Urothelium cell line (cell line): Measurements from ENCODE around the gene SLC28A1.

ENCODE experiments used
- DNase-seq: peaks from one replicate; pipeline ENCODE4 v3.0.0; 2011; ENCODE audit warnings: low spot score, mixed read lengths
- FAIRE-seq: peaks from 2 replicates; lab custom pipeline; 2011; peaks lifted over from hg19 to GRCh38; lab: Jason Lieb, UNC

Gene SLC28A1

GRCh38 chr15:84934942-84935729 lies 50.7 kb downstream of the SLC28A1 start:
- FAIRE-seq (no peak), DNase-seq (no peak)

- DNase-seq (no peak), FAIRE-seq (no peak)
These were observed 52.7 kb downstream of the SLC28A1 start for GRCh38 chr15:84937144-84937543.

GRCh38 chr15:84938726-84939125 lies 54.3 kb downstream of the SLC28A1 start:
- FAIRE-seq (no peak), DNase-seq (no peak)

- no peak for FAIRE-seq
These were observed 55.9 kb downstream of the SLC28A1 start for GRCh38 chr15:84940399-84940798.

GRCh38 chr15:84942456-84942855 lies 58.0 kb downstream of the SLC28A1 start:
- DNase-seq (no peak), FAIRE-seq (no peak)

More at GRCh38 chr15:84940399-84940798, 55.9 kb downstream of the SLC28A1 start:
- DNase-seq, result no peak

- FAIRE-seq (no peak), DNase-seq (no peak)
These were observed 59.8 kb downstream of the SLC28A1 start for GRCh38 chr15:84944311-84944710.

GRCh38 chr15:84944861-84945260 lies 60.4 kb downstream of the SLC28A1 start:
- DNase-seq (no peak), FAIRE-seq (no peak)

- FAIRE-seq, result no peak
- DNase-seq, result no peak
These were observed 62.5 kb downstream of the SLC28A1 start for GRCh38 chr15:84946772-84947489.

GRCh38 chr15:84947947-84948830 lies 63.7 kb downstream of the SLC28A1 start:
- DNase-seq (peak; percentile 77), FAIRE-seq (no peak)

- DNase-seq, result no peak
- FAIRE-seq, result no peak
These were observed 64.6 kb downstream of the SLC28A1 start for GRCh38 chr15:84949043-84949442.

- no peak for DNase-seq
- no peak for FAIRE-seq
These were observed 65.5 kb downstream of the SLC28A1 start for GRCh38 chr15:84949845-84950569.

GRCh38 chr15:84950570-84951111 lies 66.2 kb downstream of the SLC28A1 start:
- FAIRE-seq (no peak), DNase-seq (no peak)

- no peak for DNase-seq
- no peak for FAIRE-seq
These were observed 67.3 kb downstream of the SLC28A1 start for GRCh38 chr15:84951736-84952135.

- FAIRE-seq (no peak), DNase-seq (no peak)
These were observed 68.7 kb downstream of the SLC28A1 start for GRCh38 chr15:84953136-84953535.

GRCh38 chr15:84953726-84954125 lies 69.3 kb downstream of the SLC28A1 start:
- no peak for FAIRE-seq

GRCh38 chr15:84955089-84955848 lies 70.8 kb downstream of the SLC28A1 start:
- no peak for FAIRE-seq

More at GRCh38 chr15:84953726-84954125, 69.3 kb downstream of the SLC28A1 start:
- no peak for DNase-seq

GRCh38 chr15:84956199-84956598 lies 71.7 kb downstream of the SLC28A1 start:
- FAIRE-seq (no peak), DNase-seq (no peak)

More at GRCh38 chr15:84955089-84955848, 70.8 kb downstream of the SLC28A1 start:
- DNase-seq, result peak; percentile 75

- FAIRE-seq (no peak), DNase-seq (no peak)
These were observed 76.1 kb downstream of the SLC28A1 start for GRCh38 chr15:84960391-84961113.

GRCh38 chr15:84961114-84961452 lies 76.6 kb downstream of the SLC28A1 start:
- DNase-seq, result peak; percentile 73
- FAIRE-seq, result no peak
